Keratinocyte (primary cell): ENCODE results near the gene GC. TPM values are rescaled to one million over a fixed set of nuclear protein-coding genes. Genes with fewer than 3 reads are reported as not detected.

Experiments
- DNase-seq: peaks from one replicate; pipeline ENCODE4 v3.0.0-alpha.2; 2011; ENCODE audit warnings: low read depth, missing footprints, low spot score
- FAIRE-seq: peaks from 2 replicates; lab custom pipeline; 2011; peaks lifted over from hg19 to GRCh38; lab: Jason Lieb, UNC
- H2AFZ ChIP-seq: 2 replicates; pipeline ENCODE4 v1.6.0; 2012; ENCODE audit warnings: low read length, control low read depth, inconsistent platforms; ENCODE audit not compliant: control insufficient read depth
- H3K27ac ChIP-seq: 2 replicates; pipeline ENCODE4 v1.5.1; 2011; ENCODE audit warnings: low read length; ENCODE audit not compliant: control insufficient read depth, insufficient read depth
- H3K27me3 ChIP-seq: 3 replicates; pipeline ENCODE4 v1.6.0; 2011; ENCODE audit warnings: low read length; ENCODE audit not compliant: control insufficient read depth, insufficient read depth; ENCODE audit errors: extremely low read depth
- H3K36me3 ChIP-seq, 2 experiments: 2 replicates in 1 of 2; 3 replicates in 1 of 2; pipeline ENCODE4 v1.5.1; 2011; ENCODE audit warnings: low read length in 2 of 2, mild to moderate bottlenecking in 1 of 2; ENCODE audit not compliant: control insufficient read depth in 2 of 2, insufficient read depth in 2 of 2; ENCODE audit errors: extremely low read depth in 1 of 2
- H3K4me1 ChIP-seq: 3 replicates; pipeline ENCODE4 v1.5.1; 2011; ENCODE audit warnings: low read length; ENCODE audit not compliant: control insufficient read depth, insufficient read depth; ENCODE audit errors: extremely low read depth
- H3K4me2 ChIP-seq: 3 replicates; pipeline ENCODE4 v1.6.0; 2011; ENCODE audit warnings: low read depth, low read length; ENCODE audit not compliant: control insufficient read depth, insufficient read depth; ENCODE audit errors: extremely low read depth
- H3K4me3 ChIP-seq, 3 experiments: fragments of 200-600 bp in 1 of 3; sonication (generic) in 1 of 3; 2 replicates in 2 of 3; 3 replicates in 1 of 3; pipeline ENCODE4 v1.5.1; 2011 to 2016; ENCODE audit warnings: low read length in 3 of 3, mild to moderate bottlenecking in 3 of 3, control low read depth in 2 of 3, inconsistent platforms in 1 of 3, low read depth in 1 of 3, mixed read lengths in 1 of 3, mixed run types in 1 of 3, moderate library complexity in 1 of 3; ENCODE audit not compliant: control insufficient read depth in 2 of 3, insufficient read depth in 2 of 3; ENCODE audit errors: extremely low read depth in 1 of 3
- H3K79me2 ChIP-seq: 2 replicates; pipeline ENCODE4 v1.6.0; 2012; ENCODE audit warnings: low read length; ENCODE audit not compliant: control insufficient read depth, insufficient read depth
- H3K9ac ChIP-seq: 3 replicates; pipeline ENCODE4 v1.6.0; 2011; ENCODE audit warnings: low read length; ENCODE audit not compliant: control insufficient read depth, insufficient read depth; ENCODE audit errors: extremely low read depth
- H3K9me1 ChIP-seq: 3 replicates; pipeline ENCODE4 v1.6.0; 2011; ENCODE audit warnings: low read length; ENCODE audit not compliant: control insufficient read depth, insufficient read depth; ENCODE audit errors: extremely low read depth
- H3K9me3 ChIP-seq: 2 replicates; pipeline ENCODE4 v1.5.1; 2012; ENCODE audit warnings: low read depth, low read length; ENCODE audit not compliant: control insufficient read depth
- H4K20me1 ChIP-seq: 3 replicates; pipeline ENCODE4 v1.6.0; 2011; ENCODE audit warnings: low read length; ENCODE audit not compliant: control insufficient read depth, insufficient read depth; ENCODE audit errors: extremely low read depth
- EZH2 ChIP-seq: IDR thresholded peaks from one replicate; pipeline ENCODE4 v1.6.1; 2012; ENCODE audit warnings: inconsistent platforms, mild to moderate bottlenecking, low read length, moderate library complexity
- dilution Hi-C: fragments of 300-500 bp; cut with MboI; formaldehyde crosslinking; loops from one replicate; pipeline ENCODE4 v1.7.0; 2020; ENCODE audit warnings: low sequenced_read_pairs; ENCODE audit not compliant: extremely low pct_ligation_motif_present
- polyA plus RNA-seq, 5 experiments: library from polyadenylated mRNA; depleted of rRNA in 3 of 5; stranded (reverse) in 3 of 5; stranded (forward) in 1 of 5; unstranded in 1 of 5; fragments of >200 nt; gene quantifications; 1 replicate in 1 of 5; 2 replicates in 3 of 5; 3 replicates in 1 of 5; pipeline versions ENCODE4 v1.2.1 to v1.2.3, GENCODE V29; 2011 to 2012; ENCODE audit warnings: missing spikeins in 2 of 5, low read depth in 1 of 5, low replicate concordance in 1 of 5
- TF ChIP-seq, protein P1 (sequence below), 3 experiments: IDR thresholded peaks in 1 of 3; conservative IDR thresholded peaks in 1 of 3; optimal IDR thresholded peaks in 1 of 3; 2 replicates in 2 of 3; 3 replicates in 1 of 3; pipeline versions ENCODE3 to v1.5.1; 2011; ENCODE audit warnings: low read length in 3 of 3, mild to moderate bottlenecking in 3 of 3, moderate library complexity in 2 of 3, control low read depth in 1 of 3, inconsistent platforms in 1 of 3; ENCODE audit not compliant: insufficient read depth in 2 of 3; ENCODE audit errors: extremely low read depth in 1 of 3

GC gene
- polyA plus RNA-seq, 1 donor (not counting 4 experiments of a cell fraction or from before 2014, with no cell fraction given), result not detected

DNA sequence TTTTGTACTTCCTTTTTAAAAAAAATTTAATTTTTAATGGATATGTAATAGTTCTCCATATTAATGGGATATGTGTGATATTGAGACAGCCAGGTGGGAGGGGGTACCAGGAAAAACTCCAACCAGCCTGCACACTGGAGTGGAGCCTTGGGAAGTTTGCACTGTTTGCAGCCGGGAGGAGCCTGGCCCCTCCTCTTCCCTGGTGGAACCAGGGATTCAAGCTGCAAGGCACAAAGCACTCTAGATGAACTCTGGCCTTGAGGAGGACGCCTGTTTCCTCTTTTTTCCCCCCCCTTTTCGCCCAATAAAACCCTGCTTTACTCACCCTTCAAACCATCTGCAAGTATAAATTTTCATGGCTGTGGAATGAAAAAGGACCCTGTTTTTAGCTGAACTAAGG, 48.2 kb upstream of the GC start:
- no peak overlapping the region for H3K4me2 ChIP-seq
- TF ChIP-seq, protein P1, sequence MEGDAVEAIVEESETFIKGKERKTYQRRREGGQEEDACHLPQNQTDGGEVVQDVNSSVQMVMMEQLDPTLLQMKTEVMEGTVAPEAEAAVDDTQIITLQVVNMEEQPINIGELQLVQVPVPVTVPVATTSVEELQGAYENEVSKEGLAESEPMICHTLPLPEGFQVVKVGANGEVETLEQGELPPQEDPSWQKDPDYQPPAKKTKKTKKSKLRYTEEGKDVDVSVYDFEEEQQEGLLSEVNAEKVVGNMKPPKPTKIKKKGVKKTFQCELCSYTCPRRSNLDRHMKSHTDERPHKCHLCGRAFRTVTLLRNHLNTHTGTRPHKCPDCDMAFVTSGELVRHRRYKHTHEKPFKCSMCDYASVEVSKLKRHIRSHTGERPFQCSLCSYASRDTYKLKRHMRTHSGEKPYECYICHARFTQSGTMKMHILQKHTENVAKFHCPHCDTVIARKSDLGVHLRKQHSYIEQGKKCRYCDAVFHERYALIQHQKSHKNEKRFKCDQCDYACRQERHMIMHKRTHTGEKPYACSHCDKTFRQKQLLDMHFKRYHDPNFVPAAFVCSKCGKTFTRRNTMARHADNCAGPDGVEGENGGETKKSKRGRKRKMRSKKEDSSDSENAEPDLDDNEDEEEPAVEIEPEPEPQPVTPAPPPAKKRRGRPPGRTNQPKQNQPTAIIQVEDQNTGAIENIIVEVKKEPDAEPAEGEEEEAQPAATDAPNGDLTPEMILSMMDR (optimal IDR thresholded peaks at IDR 0.05 in 1 of 3, IDR thresholded peaks at IDR 0.05 in 1 of 3, conservative IDR thresholded peaks at IDR 0.05 in 1 of 3; ENCODE audit: extremely low read depth in 1 of 3, insufficient read depth in 2 of 3, low read length in 3 of 3), result no peak
- TF ChIP-seq EZH2, result no peak
- no peak overlapping the region for H3K4me3 ChIP-seq

DNA sequence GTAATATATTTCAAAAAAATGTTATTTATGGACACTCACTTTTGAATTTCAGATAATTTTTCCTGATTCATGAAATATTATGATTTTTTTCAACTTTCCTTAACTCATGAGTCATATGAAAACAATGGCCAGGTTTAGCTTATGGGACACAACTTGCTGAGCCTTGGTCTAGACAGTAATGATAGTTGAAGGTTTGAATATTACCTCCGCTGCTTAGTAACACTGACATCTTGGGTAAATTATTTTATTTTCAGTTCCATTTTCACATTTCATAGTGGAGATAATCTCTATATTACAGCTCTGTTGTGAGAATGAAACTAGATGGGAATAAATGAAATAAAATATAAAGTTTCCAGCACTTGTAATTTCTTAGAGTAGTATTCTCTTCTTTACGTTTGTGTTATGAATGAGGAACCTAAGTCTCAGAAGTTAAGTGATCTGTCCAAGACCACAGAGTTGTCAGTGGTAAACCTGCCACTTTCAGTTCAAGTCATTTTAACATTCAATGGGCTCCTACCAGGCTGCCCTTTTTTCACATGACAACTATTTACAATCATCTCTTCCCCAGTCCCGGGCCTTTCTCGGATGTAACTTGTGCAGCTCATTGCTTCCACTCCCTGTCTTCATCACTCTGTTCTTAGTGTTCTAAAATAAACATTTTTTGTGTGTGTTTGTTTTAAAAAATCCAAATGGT, 46.8 kb upstream of the GC start:
- TF ChIP-seq, protein P1 (optimal IDR thresholded peaks at IDR 0.05 in 1 of 3, IDR thresholded peaks at IDR 0.05 in 1 of 3, conservative IDR thresholded peaks at IDR 0.05 in 1 of 3; ENCODE audit: extremely low read depth in 1 of 3, insufficient read depth in 2 of 3, low read length in 3 of 3), result no peak
- TF ChIP-seq EZH2, result no peak
- H3K4me1 ChIP-seq, result no peaks in the 10 kb centered on the region
- FAIRE-seq, result no peak
- H3K9me1 ChIP-seq, result no peaks in the 10 kb centered on the region
- no peak for DNase-seq
- no peak overlapping the region for H3K27ac ChIP-seq
- H3K9me3 ChIP-seq, result no peaks in the 10 kb centered on the region
- no peaks in the 10 kb centered on the region for H3K27me3 ChIP-seq
- H3K9ac ChIP-seq, result no peak overlapping the region
- H2AFZ ChIP-seq, result no peak overlapping the region
- no peak overlapping the region for H3K4me2 ChIP-seq
- no peak overlapping the region for H3K4me3 ChIP-seq
- H3K79me2 ChIP-seq, result no peaks in the 10 kb centered on the region
- no peaks in the 10 kb centered on the region for H3K36me3 ChIP-seq
- dilution Hi-C loops, result no loop called here
- no peaks in the 10 kb centered on the region for H4K20me1 ChIP-seq

More for the DNA sequence above, 48.2 kb upstream of the GC start:
- no peaks in the 10 kb centered on the region for H4K20me1 ChIP-seq
- dilution Hi-C loops, result no loop called here
- H2AFZ ChIP-seq, result no peak overlapping the region
- H3K27ac ChIP-seq, result no peak overlapping the region
- no peaks in the 10 kb centered on the region for H3K4me1 ChIP-seq
- FAIRE-seq (no peak), DNase-seq (no peak)
- H3K79me2 ChIP-seq, result no peaks in the 10 kb centered on the region
- H3K27me3 ChIP-seq, result no peaks in the 10 kb centered on the region
- H3K9ac ChIP-seq, result no peak overlapping the region
- no peaks in the 10 kb centered on the region for H3K36me3 ChIP-seq
- no peaks in the 10 kb centered on the region for H3K9me3 ChIP-seq
- H3K9me1 ChIP-seq, result no peaks in the 10 kb centered on the region
